B cell (primary cell): ENCODE data around the gene LNP1. TPM values are rescaled to one million over a fixed set of nuclear protein-coding genes. Genes with fewer than 3 reads are reported as not detected.

Experiments used
- ATAC-seq: fragments of 200-7000 bp; cut with Tn5 transposase; one replicate; pipeline ENCODE4 v1.10.0; 2021; ENCODE audit warnings: low read depth, mild to moderate bottlenecking, moderate number of reproducible peaks, moderate library complexity
- CTCF ChIA-PET: fragments of 350-600 bp; sonication (Branson Sonifier 250); formaldehyde crosslinking; loops from one replicate; lab custom pipeline; 2021; ENCODE audit warnings: antibody characterized with exemption, inconsistent platforms; lab: Charles Lee
- POLR2A ChIA-PET: fragments of 350-600 bp; sonication (Branson Sonifier 250); formaldehyde crosslinking; loops from one replicate; lab custom pipeline; 2021; ENCODE audit warnings: antibody characterized with exemption; lab: Charles Lee
- DNase-seq: peaks from one replicate; pipeline ENCODE4 v3.0.0; 2013
- H2AFZ ChIP-seq: 2 replicates; pipeline ENCODE4 v1.6.1; 2012; ENCODE audit warnings: mild to moderate bottlenecking, low read depth, low read length; ENCODE audit not compliant: insufficient read depth, poor library complexity, severe bottlenecking
- H3K27ac ChIP-seq, 2 donors: 1 replicate in 1 of 2; 2 replicates in 1 of 2; pipeline ENCODE4 v1.5.1; 2012 to 2013; ENCODE audit warnings: low read length in 2 of 2, mild to moderate bottlenecking in 2 of 2, moderate library complexity in 1 of 2
- H3K27me3 ChIP-seq, 4 experiments: fragments of 200-600 bp in 1 of 4; sonication (generic) in 1 of 4; replicated peaks in 1 of 4; 1 replicate in 2 of 4; 2 replicates in 2 of 4; pipeline versions ENCODE4 v1.6.1 to v1.7.0; 2013 to 2016; ENCODE audit warnings: low read length in 3 of 4, mild to moderate bottlenecking in 2 of 4, mixed read lengths in 1 of 4, moderate library complexity in 1 of 4; ENCODE audit not compliant: insufficient read depth in 4 of 4, control insufficient read depth in 3 of 4; ENCODE audit errors: control extremely low read depth in 1 of 4
- H3K36me3 ChIP-seq, 2 experiments: replicated peaks in 1 of 2; 1 replicate in 1 of 2; 2 replicates in 1 of 2; pipeline versions ENCODE4 v1.6.1 to v1.7.1; 2013; ENCODE audit warnings: low read length in 1 of 2; ENCODE audit not compliant: insufficient read depth in 2 of 2, control insufficient read depth in 1 of 2; ENCODE audit errors: control extremely low read depth in 1 of 2, extremely low read depth in 1 of 2
- H3K4me1 ChIP-seq, 2 donors: fragments of 200-600 bp in 1 of 2; sonication (generic) in 1 of 2; 1 replicate in 1 of 2; 2 replicates in 1 of 2; pipeline versions ENCODE4 v1.5.1 to v1.6.1; 2013 to 2017; ENCODE audit warnings: low read length in 2 of 2; ENCODE audit not compliant: control insufficient read depth in 2 of 2, insufficient read depth in 2 of 2
- H3K4me2 ChIP-seq: replicated peaks from 2 replicates; pipeline ENCODE3; 2012; ENCODE audit warnings: mild to moderate bottlenecking, low read depth, low read length; ENCODE audit not compliant: poor library complexity, severe bottlenecking
- H3K4me3 ChIP-seq, 5 experiments: fragments of 200-600 bp in 1 of 5; sonication (generic) in 1 of 5; 1 replicate in 3 of 5; 2 replicates in 2 of 5; pipeline versions ENCODE4 v1.5.1 to v1.7.0; 2011 to 2016; ENCODE audit warnings: low read length in 4 of 5, mild to moderate bottlenecking in 4 of 5, low read depth in 2 of 5, control low read depth in 1 of 5, moderate library complexity in 1 of 5; ENCODE audit not compliant: insufficient read depth in 1 of 5; ENCODE audit errors: control extremely low read depth in 1 of 5, extremely low read depth in 1 of 5
- H3K79me2 ChIP-seq: fragments of 200-600 bp; sonication (generic); one replicate; pipeline ENCODE4 v1.6.0; 2016; ENCODE audit warnings: low read length; ENCODE audit not compliant: control insufficient read depth, insufficient read depth
- H3K9ac ChIP-seq: fragments of 200-600 bp; sonication (generic); 2 replicates; pipeline ENCODE4 v1.6.1; 2017; ENCODE audit warnings: mild to moderate bottlenecking, low read length, moderate library complexity
- H3K9me3 ChIP-seq, 3 donors: one replicate each; pipeline versions ENCODE4 v1.6.1 to v1.7.1; 2013; ENCODE audit warnings: low read length in 2 of 3; ENCODE audit not compliant: control insufficient read depth in 2 of 3, insufficient read depth in 1 of 3; ENCODE audit errors: control extremely low read depth in 1 of 3
- H4K20me1 ChIP-seq: 2 replicates; pipeline ENCODE4 v1.6.0; 2012; ENCODE audit warnings: mild to moderate bottlenecking, low read length; ENCODE audit not compliant: insufficient read depth, control insufficient read depth, poor library complexity, severe bottlenecking
- H3K27ac Mint-ChIP-seq: one replicate; pipeline ENCODE4 v1.8.0; 2021; ENCODE audit warnings: mixed read lengths
- H3K27me3 Mint-ChIP-seq: one replicate; pipeline ENCODE4 v1.8.0; 2021; ENCODE audit warnings: mixed read lengths
- H3K4me1 Mint-ChIP-seq: one replicate; pipeline ENCODE4 v1.8.0; 2021; ENCODE audit warnings: mixed read lengths
- H3K4me3 Mint-ChIP-seq: one replicate; pipeline ENCODE4 v1.8.0; 2021; ENCODE audit warnings: mixed read lengths
- H3K9me3 Mint-ChIP-seq: one replicate; pipeline ENCODE4 v1.8.0; 2022; ENCODE audit warnings: mixed read lengths; ENCODE audit not compliant: insufficient read depth
- CTCF ChIP-seq: fragments of 200-600 bp; IDR thresholded peaks from one replicate; pipeline ENCODE4 v1.8.0; 2022; ENCODE audit warnings: antibody characterized with exemption, mild to moderate bottlenecking
- EZH2 ChIP-seq: IDR thresholded peaks from 2 replicates; pipeline ENCODE4 v1.6.1; 2012; ENCODE audit warnings: borderline replicate concordance, low read depth, mild to moderate bottlenecking, moderate library complexity, low read length; ENCODE audit not compliant: insufficient read depth, poor library complexity, severe bottlenecking
- WGBS: methylation state at CpG from one replicate; pipeline ENCODE4 v1.1.5; 2013; ENCODE audit warnings: missing lambda C conversion rate; ENCODE audit not compliant: insufficient coverage; 5-methylcytosine and 5-hydroxymethylcytosine counted together
- intact Hi-C: fragments of 100-400 bp; cut with micrococcal nuclease; formaldehyde crosslinking; loops from one replicate; pipeline ENCODE4 v1.10.0; 2022
- polyA plus RNA-seq: library from polyadenylated mRNA; depleted of rRNA; stranded (reverse); fragments of >200 nt; gene quantifications from 2 replicates; pipeline ENCODE4 v1.2.3, GENCODE V29; 2012
- total RNA-seq, 2 donors: library from RNA; stranded (reverse); fragments of 120-200 nt in 1 of 2; gene quantifications; 1 replicate in 1 of 2; 2 replicates in 1 of 2; pipeline versions ENCODE4 v1.2.3 to v1.2.4, GENCODE V29; 2013 to 2022

LNP1 gene
- total and polyA plus RNA-seq, 2 donors (not counting 1 experiment from before 2014, with no cell fraction given) = 0.39 to 1.9 TPM

GRCh38 chr3:100458814-100459213, 57.5 kb downstream of the LNP1 start:
- Histone ChIP-seq H3K9ac (no peak overlapping the region), H3K27ac (no peak overlapping the region), H4K20me1 (no peaks in the 10 kb centered on the region), H3K4me1 (no peaks in the 10 kb centered on the region), H2AFZ (no peak overlapping the region), H3K79me2 (no peaks in the 10 kb centered on the region), H3K36me3 (no peaks in the 10 kb centered on the region), H3K4me3 (no peak overlapping the region), H3K4me2 (no peak overlapping the region), H3K27me3 (peaks cover 0 to 3% (median 0%) of the 10 kb centered on the region in 4 experiments), H3K9me3 (no peaks in the 10 kb centered on the region)
- no peak for ATAC-seq
- Mint-ChIP-seq H3K4me1 (no peaks in the 10 kb centered on the region), H3K4me3 (no peak overlapping the region), H3K27me3 (no peaks in the 10 kb centered on the region), H3K27ac (no peak overlapping the region), H3K9me3 (no peaks in the 10 kb centered on the region)
- ChIA-PET CTCF (no interaction called here), POLR2A (no interaction called here)
- 100% methylated on average over 1 of the region's 1 CpG for WGBS
- TF ChIP-seq CTCF (no peak), EZH2 (no peak)
- intact Hi-C loops = no loop called here
- no peak for DNase-seq

- H3K9me3 Mint-ChIP-seq = no peaks in the 10 kb centered on the region
- peaks cover 0 to 4% (median 0%) of the 10 kb centered on the region in 4 experiments for H3K27me3 ChIP-seq
- H3K4me1 Mint-ChIP-seq = no peaks in the 10 kb centered on the region
- ChIA-PET CTCF (interaction anchor here (0.6 to 2.2 kb wide), 4 partner anchors 127 to 1038 kb away, joined by 3 to 16 read pairs (median 4); no protein-coding TSS in a partner anchor), POLR2A (no interaction called here)
- no peak overlapping the region for H3K27ac Mint-ChIP-seq
- peaks cover 0 to 6% (median 6%) of the 10 kb centered on the region in 3 donors for H3K9me3 ChIP-seq
- H4K20me1 ChIP-seq = no peaks in the 10 kb centered on the region
- H3K9ac ChIP-seq = no peak overlapping the region
- H3K4me3 Mint-ChIP-seq = no peak overlapping the region
- DNase-seq = peak; percentile 14
- no peak for ATAC-seq
- no peaks in the 10 kb centered on the region for H3K27me3 Mint-ChIP-seq
- no peak overlapping the region for H3K4me2 ChIP-seq
- H3K79me2 ChIP-seq = no peaks in the 10 kb centered on the region
- TF ChIP-seq CTCF = peak; percentile 41
- no peak for TF ChIP-seq EZH2
- WGBS = no CpG with 5 or more reads among the region's 3 CpGs
- intact Hi-C loops = loop anchor here (1.0 kb wide), 1 partner anchor 127 kb away; no protein-coding TSS in a partner anchor
- H3K4me3 ChIP-seq = no peak overlapping the region
- no peaks in the 10 kb centered on the region for H3K36me3 ChIP-seq
- H3K27ac ChIP-seq = no peak overlapping the region
- H2AFZ ChIP-seq = no peak overlapping the region
- H3K4me1 ChIP-seq = no peaks in the 10 kb centered on the region
Observed at GRCh38 chr3:100463002-100463401, 61.7 kb downstream of the LNP1 start.
